ENCODE measurements around the gene FGF1.

The FGF1 gene

GRCh38 chr5:142696379-142696778 is 10.5 kb upstream of the FGF1 start:
- DNase-seq: no peak

GRCh38 chr5:142694092-142694856 is 8.4 kb upstream of the FGF1 start:
- no peak for DNase-seq

DNA sequence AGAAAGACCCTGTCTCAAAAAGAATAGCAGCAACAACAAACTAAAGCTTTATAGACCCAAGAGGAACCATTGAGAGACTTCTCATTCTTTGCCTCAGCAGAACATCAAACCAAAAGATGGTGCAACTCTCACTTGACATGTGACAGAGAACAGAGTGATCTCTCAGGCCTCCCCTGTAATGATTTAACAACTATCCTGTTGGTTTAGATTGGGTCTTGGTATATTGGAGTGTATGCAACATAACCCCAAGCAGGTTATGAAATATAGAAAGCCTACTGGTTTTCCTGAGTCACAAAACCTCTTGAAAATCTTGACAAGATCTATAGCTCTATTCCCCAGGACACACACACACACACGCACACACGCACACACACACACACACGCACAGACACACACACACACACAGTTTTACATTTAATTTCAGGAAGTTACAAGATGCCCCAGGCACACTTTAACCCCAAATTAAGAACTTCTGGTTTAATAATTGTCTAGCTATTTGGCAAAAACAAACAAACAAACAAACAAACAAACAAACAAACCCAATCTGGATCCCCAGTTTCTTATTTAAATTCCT is 6.5 kb upstream of the FGF1 start:
- DNase-seq: no peak

DNA sequence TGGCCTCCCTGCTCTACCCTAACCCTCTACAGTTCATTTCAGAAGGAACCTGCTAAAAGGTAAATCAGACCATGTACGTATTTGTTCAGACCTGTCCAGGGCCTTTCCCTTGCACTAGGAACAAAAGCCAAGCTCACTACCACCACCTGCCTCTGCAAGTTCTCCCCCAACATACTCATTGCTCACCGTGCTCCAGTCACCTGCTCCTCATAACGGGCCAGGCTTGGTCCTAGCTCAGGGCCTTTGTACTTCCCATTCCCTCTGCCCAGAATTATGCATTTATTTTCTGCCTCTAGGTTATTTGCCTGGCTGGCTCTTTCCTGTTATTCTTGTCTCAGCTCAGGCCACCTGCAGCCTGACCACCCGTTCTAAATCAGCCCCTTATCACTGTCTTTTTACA is 4.8 kb upstream of the FGF1 start:
- no peak for DNase-seq

- no peak for DNase-seq
Measured at GRCh38 chr5:142689081-142689480, 3.2 kb upstream of the FGF1 start.

- DNase-seq: no peak
Measured at GRCh38 chr5:142688281-142688989, 2.5 kb upstream of the FGF1 start.

DNA sequence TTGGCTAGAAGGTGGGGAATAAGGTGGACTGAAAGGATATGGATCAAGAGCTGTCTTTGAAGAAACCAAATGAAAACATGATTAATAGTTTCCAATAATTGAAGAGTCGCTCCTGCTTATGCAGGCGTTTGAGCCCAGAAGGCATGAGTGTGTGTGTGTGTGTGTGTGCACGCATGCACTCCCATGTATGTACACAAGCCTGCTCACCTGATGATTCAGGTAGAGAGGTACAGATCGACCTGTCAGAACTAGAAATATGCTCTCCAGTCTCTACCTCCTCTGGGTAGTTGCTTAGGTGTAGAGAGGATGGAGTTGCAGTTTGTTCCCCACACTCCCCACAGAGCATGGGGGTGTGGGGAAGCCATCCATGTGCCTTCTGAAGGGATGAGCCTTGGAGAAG is 1.1 kb upstream of the FGF1 start:
- DNase-seq: no peak

DNA sequence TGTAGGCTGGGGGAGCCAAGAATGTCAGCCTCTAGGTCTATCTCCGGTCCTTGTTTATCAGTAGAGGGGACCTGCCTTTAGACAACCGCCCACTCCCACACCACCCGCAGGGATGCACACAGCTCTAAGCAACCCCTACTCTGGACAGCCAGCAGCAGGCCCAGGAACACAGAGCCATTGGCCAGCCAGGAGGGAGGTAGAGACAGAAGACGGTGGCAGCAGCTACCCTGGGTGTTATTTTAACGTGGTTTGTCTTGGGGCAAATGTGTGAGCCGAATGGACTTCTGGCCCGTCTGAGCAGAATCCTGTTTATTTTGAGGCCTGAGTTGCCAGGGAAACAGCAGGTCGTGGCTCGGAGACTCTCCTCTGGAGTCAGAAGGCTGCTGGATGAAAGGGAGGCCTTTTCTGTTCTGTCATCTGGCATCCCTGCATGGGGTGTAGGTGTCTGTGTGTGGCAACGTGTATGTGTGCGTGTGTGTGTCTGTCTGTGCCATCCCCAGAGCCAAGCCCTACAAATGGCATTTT is 382 bp upstream of the FGF1 start:
- DNase-seq: no peak

GRCh38 chr5:142684508-142685041 is 1.3 kb downstream of the FGF1 start:
- DNase-seq: no peak

- no peak for DNase-seq
Measured at GRCh38 chr5:142683881-142684505, 1.9 kb downstream of the FGF1 start.

DNA sequence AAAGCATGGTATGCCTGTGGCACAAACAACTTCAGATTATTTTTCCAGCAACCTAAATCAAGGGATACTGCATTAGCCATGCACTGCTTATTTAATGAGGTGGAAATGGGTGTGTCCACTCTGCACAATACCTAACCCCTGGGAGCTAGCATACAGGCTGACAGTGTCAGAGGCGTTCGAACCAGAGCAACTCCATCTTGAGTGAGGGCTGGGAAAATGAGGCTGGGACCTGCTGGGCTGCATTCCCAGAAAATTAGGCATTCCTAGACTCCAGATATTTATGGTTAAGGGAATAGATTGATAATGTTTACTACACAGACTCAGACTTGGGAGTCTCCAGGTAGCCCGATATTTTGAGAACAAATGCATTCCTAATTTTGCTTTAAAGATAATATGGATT is 2.8 kb downstream of the FGF1 start:
- DNase-seq: no peak

GRCh38 chr5:142680605-142681259 is 5.2 kb downstream of the FGF1 start:
- DNase-seq: no peak

DNA sequence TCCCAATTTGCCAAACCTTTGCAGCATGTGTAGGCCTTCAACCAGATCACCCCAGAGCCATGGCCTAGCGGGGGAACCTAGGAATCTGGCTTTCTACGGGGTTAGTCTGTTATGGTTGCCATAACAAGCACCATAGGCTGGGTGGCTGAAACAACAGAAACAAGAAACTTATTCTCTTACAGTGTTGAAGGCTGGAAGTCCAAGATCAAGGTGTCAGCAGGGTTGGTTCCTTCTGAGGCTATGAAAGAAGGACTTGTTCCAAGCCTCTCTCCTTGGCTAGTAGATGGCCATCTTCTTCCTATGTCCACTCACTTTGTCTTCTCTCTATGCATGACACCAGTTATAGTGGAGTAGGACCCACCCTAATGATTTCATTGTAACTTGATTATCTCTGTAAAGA is 6.1 kb downstream of the FGF1 start:
- no peak for DNase-seq

DNA sequence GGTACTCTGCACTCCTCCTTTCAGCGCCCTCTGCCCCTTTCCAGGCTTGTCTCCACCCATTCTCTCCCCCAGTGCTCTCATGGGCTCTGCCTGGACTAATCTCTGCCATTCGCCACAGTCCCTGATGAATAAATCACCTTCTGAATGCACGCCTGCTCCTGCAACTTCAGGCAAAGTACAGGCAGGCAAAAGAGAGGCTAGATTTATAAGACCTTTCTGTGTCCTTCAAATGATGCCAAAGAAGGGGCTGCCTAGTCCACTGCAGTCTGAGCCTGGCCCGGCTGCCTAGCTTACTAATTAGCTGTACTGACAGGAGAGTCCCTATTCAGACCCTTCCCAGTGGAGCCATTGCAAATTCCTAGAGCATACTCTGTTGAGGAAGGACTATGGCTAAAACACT is 7.4 kb downstream of the FGF1 start:
- DNase-seq: no peak

DNA sequence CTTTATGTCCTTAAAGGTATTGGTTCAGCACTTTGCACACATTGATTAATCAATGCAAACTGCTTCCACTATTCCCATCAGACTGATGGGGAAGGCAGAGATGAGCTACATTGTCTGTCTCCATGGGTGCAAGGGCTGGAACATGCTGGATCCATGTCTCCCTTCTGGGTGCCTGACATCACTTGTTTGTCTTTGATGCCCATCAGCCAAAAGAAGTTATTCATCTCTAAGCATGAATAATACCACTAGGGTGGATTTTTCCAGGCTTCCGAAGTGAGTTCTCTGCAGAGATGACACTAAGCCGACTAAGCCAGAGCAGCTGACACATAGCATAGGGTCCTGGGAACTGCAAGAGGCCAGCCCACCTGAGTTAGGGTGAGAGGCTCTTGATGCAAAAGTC is 8.7 kb downstream of the FGF1 start:
- DNase-seq: no peak

DNA sequence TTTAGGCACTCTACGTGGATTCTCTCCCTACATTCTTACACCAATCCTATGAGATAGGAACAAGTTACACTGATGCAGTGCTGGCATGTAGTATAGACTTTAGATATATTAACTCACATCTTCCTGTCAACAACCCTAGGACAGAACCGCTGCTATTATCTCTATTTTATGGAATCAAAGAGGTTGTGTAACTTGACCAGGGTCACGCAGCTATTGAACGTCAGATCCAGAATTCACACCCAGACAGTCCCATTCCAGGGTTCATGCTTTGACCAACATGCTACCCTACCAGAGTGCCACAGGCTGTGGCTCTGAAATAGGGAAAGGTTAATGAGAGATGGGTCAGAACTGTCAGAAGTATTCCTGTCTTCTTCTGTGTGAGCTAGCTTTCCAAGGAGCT is 9.6 kb downstream of the FGF1 start:
- DNase-seq: no peak

GRCh38 chr5:142674531-142675469 is 11.1 kb downstream of the FGF1 start:
- no peak for DNase-seq

- no peak for DNase-seq
Measured at GRCh38 chr5:142671801-142672200, 14.1 kb downstream of the FGF1 start.

GRCh38 chr5:142671266-142671665 is 14.6 kb downstream of the FGF1 start:
- DNase-seq: no peak

- DNase-seq: no peak
Measured at GRCh38 chr5:142670804-142671203, 15.1 kb downstream of the FGF1 start.

GRCh38 chr5:142669477-142669876 is 16.4 kb downstream of the FGF1 start:
- no peak for DNase-seq

- DNase-seq: no peak
Measured at GRCh38 chr5:142668336-142668735, 17.6 kb downstream of the FGF1 start.
